Neuronal stem cell (in vitro differentiated cells): ENCODE measurements around the gene ADAMTS15.

Source experiments
- DNase-seq: peaks from one replicate; pipeline ENCODE4 v3.0.0-alpha.2; 2013; ENCODE audit warnings: low spot score
- H2AFZ ChIP-seq: one replicate; pipeline ENCODE4 v1.6.1; 2013; ENCODE audit warnings: mild to moderate bottlenecking, low read length, inconsistent platforms
- H2AK5ac ChIP-seq: 2 replicates; pipeline ENCODE4 v1.6.1; 2013; ENCODE audit warnings: low read depth, mild to moderate bottlenecking, inconsistent platforms, low read length, moderate library complexity, mixed read lengths
- H2BK120ac ChIP-seq: 2 replicates; pipeline ENCODE4 v1.6.1; 2013; ENCODE audit warnings: low read depth, mild to moderate bottlenecking, inconsistent platforms, low read length, moderate library complexity, mixed read lengths
- H2BK12ac ChIP-seq: one replicate; pipeline ENCODE4 v1.6.1; 2013; ENCODE audit warnings: low read length, inconsistent platforms
- H2BK15ac ChIP-seq: 2 replicates; pipeline ENCODE4 v1.6.1; 2013; ENCODE audit warnings: mild to moderate bottlenecking, low read length, inconsistent platforms, mixed read lengths
- H2BK5ac ChIP-seq: one replicate; pipeline ENCODE4 v1.6.1; 2013; ENCODE audit warnings: inconsistent platforms, mild to moderate bottlenecking, low read length, moderate library complexity
- H3K14ac ChIP-seq: one replicate; pipeline ENCODE4 v1.6.1; 2013; ENCODE audit warnings: low read length, inconsistent platforms
- H3K18ac ChIP-seq: 2 replicates; pipeline ENCODE4 v1.6.1; 2013; ENCODE audit warnings: low read length, inconsistent platforms
- H3K23ac ChIP-seq: 2 replicates; pipeline ENCODE4 v1.6.1; 2013; ENCODE audit warnings: low read depth, mild to moderate bottlenecking, mixed read lengths, low read length, inconsistent platforms; ENCODE audit not compliant: poor library complexity
- H3K27ac ChIP-seq: replicated peaks from 3 replicates; pipeline ENCODE4 v1.5.1; 2013; ENCODE audit warnings: low read length, inconsistent platforms
- H3K27me3 ChIP-seq, 3 experiments: 2 replicates each; pipeline ENCODE4 v1.6.1; 2013; ENCODE audit warnings: low read length in 3 of 3, mild to moderate bottlenecking in 2 of 3, inconsistent platforms in 1 of 3, low read depth in 1 of 3, mixed read lengths in 1 of 3, moderate library complexity in 1 of 3; ENCODE audit not compliant: control insufficient read depth in 3 of 3, insufficient read depth in 3 of 3
- H3K36me3 ChIP-seq, 2 donors: replicated peaks in 1 of 2; 2 replicates each; pipeline ENCODE4 v1.6.1; 2013; ENCODE audit warnings: low read length in 2 of 2; ENCODE audit not compliant: control insufficient read depth in 2 of 2, insufficient read depth in 2 of 2
- H3K4ac ChIP-seq: 2 replicates; pipeline ENCODE4 v1.6.1; 2013; ENCODE audit warnings: inconsistent platforms, mild to moderate bottlenecking, low read length, moderate library complexity
- H3K4me1 ChIP-seq, 2 donors: 1 replicate in 1 of 2; 2 replicates in 1 of 2; pipeline ENCODE4 v1.6.1; 2013; ENCODE audit warnings: low read length in 2 of 2, low read depth in 1 of 2; ENCODE audit not compliant: control insufficient read depth in 2 of 2, insufficient read depth in 1 of 2
- H3K4me2 ChIP-seq: one replicate; pipeline ENCODE4 v1.6.1; 2013; ENCODE audit warnings: mild to moderate bottlenecking, low read length, inconsistent platforms; ENCODE audit not compliant: insufficient read depth, poor library complexity, severe bottlenecking
- H3K4me3 ChIP-seq, 2 donors: 2 replicates each; pipeline ENCODE4 v1.5.1; 2013; ENCODE audit warnings: low read length in 2 of 2, mild to moderate bottlenecking in 2 of 2, inconsistent platforms in 1 of 2, moderate library complexity in 1 of 2
- H3K79me1 ChIP-seq: one replicate; pipeline ENCODE4 v1.6.1; 2013; ENCODE audit warnings: low read depth, mild to moderate bottlenecking, inconsistent platforms, low read length, moderate library complexity
- H3K9ac ChIP-seq: one replicate; pipeline ENCODE4 v1.6.1; 2013; ENCODE audit warnings: mild to moderate bottlenecking, low read depth, low read length, inconsistent platforms; ENCODE audit not compliant: poor library complexity
- H3K9me3 ChIP-seq, 2 donors: replicated peaks in 1 of 2; 2 replicates each; pipeline versions ENCODE3 to v1.6.1; 2013; ENCODE audit warnings: low read length in 2 of 2, mild to moderate bottlenecking in 2 of 2, inconsistent platforms in 1 of 2, low read depth in 1 of 2, mixed read lengths in 1 of 2, moderate library complexity in 1 of 2; ENCODE audit not compliant: control insufficient read depth in 2 of 2, insufficient read depth in 1 of 2
- H4K8ac ChIP-seq: one replicate; pipeline ENCODE4 v1.6.1; 2013; ENCODE audit warnings: low read depth, mild to moderate bottlenecking, inconsistent platforms, low read length, moderate library complexity
- H4K91ac ChIP-seq: one replicate; pipeline ENCODE4 v1.6.1; 2013; ENCODE audit warnings: low read length, low read depth, mild to moderate bottlenecking, inconsistent platforms; ENCODE audit not compliant: poor library complexity
- WGBS, 2 donors: extraction: QIAGEN DNeasy Blood & Tissue Kit; methylation state at CpG; one replicate each; pipeline ENCODE4 v1.1.7; 2013; ENCODE audit warnings: missing lambda C conversion rate in 2 of 2, mixed read lengths in 1 of 2; ENCODE audit not compliant: insufficient read length in 2 of 2, insufficient replicate concordance in 1 of 2; ENCODE audit errors: extremely low coverage in 2 of 2; 5-methylcytosine and 5-hydroxymethylcytosine counted together

The ADAMTS15 gene

GRCh38 chr11:130421199-130421585 lies 27.3 kb upstream of the ADAMTS15 start:
- no peak overlapping the region for H3K4me3 ChIP-seq
- H2AFZ ChIP-seq: no peak overlapping the region
- no peaks in the 10 kb centered on the region for H3K79me1 ChIP-seq
- no peak overlapping the region for H2BK5ac ChIP-seq
- no peak overlapping the region for H3K9ac ChIP-seq
- peaks cover 0 to 78% (median 5%) of the 10 kb centered on the region in 3 experiments for H3K27me3 ChIP-seq
- no peaks in the 10 kb centered on the region for H3K9me3 ChIP-seq
- no peak overlapping the region for H4K8ac ChIP-seq
- no peak overlapping the region for H3K27ac ChIP-seq
- no peak overlapping the region for H2BK120ac ChIP-seq
- H3K23ac ChIP-seq: no peak overlapping the region
- H3K4me2 ChIP-seq: no peak overlapping the region
- DNase-seq: no peak
- no peaks in the 10 kb centered on the region for H3K36me3 ChIP-seq
- no peak overlapping the region for H2BK15ac ChIP-seq
- no peak overlapping the region for H2BK12ac ChIP-seq
- H3K18ac ChIP-seq: no peak overlapping the region
- H3K4ac ChIP-seq: no peak overlapping the region
- no peak overlapping the region for H3K14ac ChIP-seq
- H3K4me1 ChIP-seq: peaks cover 2 to 8% of the 10 kb centered on the region in 2 donors
- no peak overlapping the region for H2AK5ac ChIP-seq
- no CpG with 5 or more reads among the region's 7 CpGs for WGBS, 2 donors
- H4K91ac ChIP-seq: no peak overlapping the region

GRCh38 chr11:130421697-130422096 lies 26.7 kb upstream of the ADAMTS15 start:
- Histone ChIP-seq H3K4me1 (peaks cover 0 to 3% of the 10 kb centered on the region in 2 donors), H2BK5ac (no peak overlapping the region), H3K79me1 (no peaks in the 10 kb centered on the region), H3K27ac (no peak overlapping the region), H3K4me2 (no peak overlapping the region), H3K14ac (no peak overlapping the region), H2BK12ac (no peak overlapping the region), H2AFZ (no peak overlapping the region), H3K18ac (no peak overlapping the region), H4K8ac (no peak overlapping the region), H3K27me3 (peaks cover 0 to 78% (median 10%) of the 10 kb centered on the region in 3 experiments), H2BK120ac (no peak overlapping the region), H3K9ac (no peak overlapping the region), H3K9me3 (no peaks in the 10 kb centered on the region), H2AK5ac (peak overlapping the region; percentile 67), H3K36me3 (no peaks in the 10 kb centered on the region), H3K23ac (no peak overlapping the region), H2BK15ac (no peak overlapping the region), H3K4ac (no peak overlapping the region), H3K4me3 (no peak overlapping the region), H4K91ac (no peak overlapping the region)
- no peak for DNase-seq
- no CpG with 5 or more reads among the region's 8 CpGs for WGBS, 2 donors

GRCh38 chr11:130422251-130422995 lies 26.0 kb upstream of the ADAMTS15 start:
- DNase-seq: no peak
- Histone ChIP-seq H4K8ac (no peak overlapping the region), H2BK5ac (no peak overlapping the region), H3K9ac (no peak overlapping the region), H2BK120ac (no peak overlapping the region), H3K23ac (no peak overlapping the region), H3K18ac (no peak overlapping the region), H3K36me3 (no peaks in the 10 kb centered on the region), H2BK15ac (no peak overlapping the region), H3K9me3 (no peaks in the 10 kb centered on the region), H3K4me1 (peaks cover 0 to 2% of the 10 kb centered on the region in 2 donors), H2AFZ (no peak overlapping the region), H3K4me2 (no peak overlapping the region), H2AK5ac (no peak overlapping the region), H3K27ac (no peak overlapping the region), H3K27me3 (peaks cover 2 to 82% (median 17%) of the 10 kb centered on the region in 3 experiments), H3K79me1 (no peaks in the 10 kb centered on the region), H4K91ac (no peak overlapping the region), H3K4me3 (no peak overlapping the region), H2BK12ac (no peak overlapping the region), H3K14ac (no peak overlapping the region), H3K4ac (no peak overlapping the region)
- whole genome bisulfite sequencing, 2 donors: no CpG with 5 or more reads among the region's 22 CpGs

- H3K79me1 ChIP-seq: no peaks in the 10 kb centered on the region
- H3K4ac ChIP-seq: no peak overlapping the region
- H4K8ac ChIP-seq: no peak overlapping the region
- H2AFZ ChIP-seq: no peak overlapping the region
- H4K91ac ChIP-seq: no peak overlapping the region
- H2BK120ac ChIP-seq: no peak overlapping the region
- no peak overlapping the region for H3K4me2 ChIP-seq
- no peak overlapping the region for H2BK5ac ChIP-seq
- DNase-seq: no peak
- no peak overlapping the region for H3K18ac ChIP-seq
- no CpG with 5 or more reads among the region's 16 CpGs for WGBS, 2 donors
- H3K36me3 ChIP-seq: no peaks in the 10 kb centered on the region
- H3K27me3 ChIP-seq: peaks cover 6 to 88% (median 28%) of the 10 kb centered on the region in 3 experiments
- H3K23ac ChIP-seq: no peak overlapping the region
- no peak overlapping the region for H3K9ac ChIP-seq
- H2BK15ac ChIP-seq: no peak overlapping the region
- no peaks in the 10 kb centered on the region for H3K9me3 ChIP-seq
- peaks cover 0 to 2% of the 10 kb centered on the region in 2 donors for H3K4me1 ChIP-seq
- peak overlapping the region; percentile 64 for H2AK5ac ChIP-seq
- H2BK12ac ChIP-seq: no peak overlapping the region
- no peak overlapping the region for H3K14ac ChIP-seq
- no peak overlapping the region for H3K4me3 ChIP-seq
- no peak overlapping the region for H3K27ac ChIP-seq
Measured at GRCh38 chr11:130423541-130424142, 24.8 kb upstream of the ADAMTS15 start.
